NCI-H2029 treated with DMSO at 0.1 percent for 48 hours (cell line): Measurements from ENCODE around the gene LYST.
"Not testable (repeated sequence)": the region's sequence is repeated elsewhere in the genome, so short reads cannot be mapped to it uniquely, and the experiment has no call there.

Source experiments
- DNase-seq: peaks from one replicate; lab custom pipeline; 2025; lab: John Stamatoyannopoulos, UW

The LYST gene

DNA sequence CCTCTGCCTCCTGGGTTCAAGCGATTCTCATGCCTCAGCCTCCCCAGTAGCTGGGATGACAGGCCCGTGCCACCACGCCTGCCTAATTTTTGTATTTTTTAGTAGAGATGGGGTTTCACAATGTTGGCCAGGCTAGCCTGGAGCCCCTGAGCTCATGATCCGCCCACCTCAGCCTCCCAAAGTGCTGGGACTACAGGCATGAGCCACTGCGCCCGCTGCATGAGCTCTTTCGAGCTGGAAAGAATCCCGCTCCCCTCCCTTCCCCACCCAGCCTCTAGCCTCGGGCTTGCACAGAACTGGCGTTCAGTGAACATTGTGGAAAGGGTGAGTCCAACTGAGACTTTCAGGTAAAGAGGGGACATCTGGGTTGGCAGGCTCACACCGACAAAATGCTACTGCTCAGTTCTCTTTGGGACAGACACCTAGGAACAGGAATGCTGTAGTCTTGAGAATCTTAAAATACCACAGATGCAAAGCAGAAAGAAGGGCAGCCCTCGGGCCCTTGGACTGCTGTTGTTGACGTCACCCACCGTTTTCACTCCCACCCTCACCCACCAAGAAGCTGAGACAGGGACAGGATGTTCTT lies 207.4 kb downstream of the LYST start:
- no peak for DNase-seq

DNA sequence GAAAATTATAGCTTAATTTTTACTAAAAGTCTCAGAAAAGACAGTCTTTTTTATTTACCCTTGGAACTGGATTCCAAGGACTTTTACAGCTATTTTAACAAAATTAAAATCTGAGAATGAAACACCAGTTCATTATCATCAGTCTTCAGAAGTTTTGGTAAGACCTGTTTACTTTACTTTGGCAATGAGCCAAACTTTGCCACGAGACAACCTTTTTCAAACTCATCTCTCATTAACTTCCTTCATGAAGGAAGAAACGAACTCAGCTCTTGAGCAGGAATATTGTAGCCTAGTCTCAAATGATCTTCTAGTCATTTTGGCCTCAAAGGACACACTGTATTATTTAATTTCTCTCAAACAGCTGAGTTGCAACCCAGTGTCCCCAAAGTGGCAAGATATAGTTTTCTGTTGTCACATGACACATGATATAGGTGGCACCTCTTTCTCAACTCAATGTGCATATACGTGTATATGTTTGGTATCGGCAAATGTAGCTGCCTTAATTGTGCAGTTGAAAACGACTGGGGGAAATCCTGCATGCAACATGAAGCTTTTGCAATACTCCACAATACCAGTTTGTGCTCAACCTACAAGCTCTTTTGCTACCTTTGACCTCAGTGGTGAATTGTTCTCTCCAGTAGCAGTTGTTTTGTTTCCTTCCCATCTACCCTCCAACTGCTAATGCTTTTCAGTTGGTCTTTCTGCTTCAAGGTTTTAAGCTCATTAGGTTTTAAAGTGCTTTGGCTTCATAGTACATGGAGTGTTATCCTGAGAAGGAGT lies 208.8 kb downstream of the LYST start:
- peak; percentile 7 for DNase-seq

DNA sequence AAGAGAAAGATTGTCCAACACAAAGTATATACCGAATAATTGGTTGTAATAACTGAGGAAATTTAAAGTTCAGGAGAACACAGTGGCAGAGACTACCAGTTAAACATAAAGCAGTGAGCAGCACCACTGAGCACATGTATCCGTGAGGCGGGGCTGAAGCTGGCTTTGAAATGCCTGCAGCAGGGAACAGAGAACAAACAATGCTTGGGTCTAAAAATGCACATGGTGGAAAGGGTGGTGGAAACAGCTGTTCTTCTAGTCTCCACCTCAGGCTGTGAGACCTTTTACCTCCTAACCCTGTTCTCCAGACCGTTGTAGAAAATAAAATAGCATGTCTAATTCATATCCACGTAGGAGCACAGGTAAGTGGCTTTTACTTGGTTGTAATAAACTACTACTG lies 209.4 kb downstream of the LYST start:
- no peak for DNase-seq

DNA sequence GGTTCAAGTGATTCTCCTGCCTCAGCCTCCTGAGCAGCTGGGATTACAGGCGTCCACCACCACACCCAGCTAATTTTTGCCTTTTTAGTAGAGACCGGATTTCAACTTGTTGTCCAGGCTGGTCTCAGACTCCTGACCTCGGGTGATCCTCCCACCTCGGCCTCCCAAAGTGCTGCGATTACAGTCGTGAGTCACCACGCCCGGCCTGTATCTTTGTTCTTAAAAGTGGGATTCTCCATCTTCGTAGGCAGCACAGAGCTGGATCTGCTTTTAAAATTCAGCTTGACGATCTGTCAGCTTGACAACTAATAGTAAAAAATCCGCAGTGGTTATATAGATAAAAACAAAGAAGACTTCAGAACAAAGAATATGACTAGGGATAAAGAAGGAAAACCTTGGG lies 214.3 kb downstream of the LYST start:
- DNase-seq, result no peak

- DNase-seq, result no peak
Observed at GRCh38 chr1:235651170-235651806, 215.4 kb downstream of the LYST start.

DNA sequence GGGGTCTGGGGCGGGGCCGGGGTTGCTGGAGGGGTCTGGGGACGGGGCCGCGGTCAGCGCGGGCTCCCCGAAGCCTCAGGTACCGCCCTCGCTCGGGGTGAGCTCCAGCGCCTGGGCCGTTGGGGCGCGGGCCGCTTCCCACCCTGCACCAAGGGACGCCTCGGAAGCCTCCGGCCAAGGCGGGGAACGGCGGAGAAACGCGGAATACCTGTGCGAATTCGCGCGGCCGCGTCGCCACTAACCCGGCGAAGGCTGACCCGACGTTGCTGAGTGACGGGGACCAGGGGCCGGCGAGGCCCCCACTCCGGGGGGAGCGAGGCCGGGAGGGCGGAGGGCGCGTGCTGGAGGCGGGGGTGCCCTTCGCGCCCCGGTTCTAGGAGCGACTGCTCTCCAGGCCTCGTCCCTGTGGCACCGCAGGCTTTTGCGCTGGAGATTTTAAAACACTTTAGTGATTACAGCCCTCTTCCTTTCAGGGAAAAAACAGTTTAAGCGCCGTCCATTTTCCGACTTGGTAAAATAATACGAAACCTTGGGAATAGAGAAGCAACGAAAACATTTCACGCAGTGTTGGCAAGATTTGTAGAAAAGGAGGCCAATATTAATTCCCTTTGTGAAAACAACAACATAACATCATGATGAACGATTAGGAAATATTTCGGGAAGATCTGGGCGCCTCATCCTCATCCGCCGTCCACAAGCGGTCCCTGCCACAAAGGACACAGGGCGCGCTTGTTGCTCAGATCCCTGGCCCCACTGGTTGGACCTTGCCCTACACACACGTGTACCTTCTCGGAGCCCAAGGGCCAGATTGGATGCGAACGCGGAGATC lies 216.2 kb downstream of the LYST start:
- no peak for DNase-seq

DNA sequence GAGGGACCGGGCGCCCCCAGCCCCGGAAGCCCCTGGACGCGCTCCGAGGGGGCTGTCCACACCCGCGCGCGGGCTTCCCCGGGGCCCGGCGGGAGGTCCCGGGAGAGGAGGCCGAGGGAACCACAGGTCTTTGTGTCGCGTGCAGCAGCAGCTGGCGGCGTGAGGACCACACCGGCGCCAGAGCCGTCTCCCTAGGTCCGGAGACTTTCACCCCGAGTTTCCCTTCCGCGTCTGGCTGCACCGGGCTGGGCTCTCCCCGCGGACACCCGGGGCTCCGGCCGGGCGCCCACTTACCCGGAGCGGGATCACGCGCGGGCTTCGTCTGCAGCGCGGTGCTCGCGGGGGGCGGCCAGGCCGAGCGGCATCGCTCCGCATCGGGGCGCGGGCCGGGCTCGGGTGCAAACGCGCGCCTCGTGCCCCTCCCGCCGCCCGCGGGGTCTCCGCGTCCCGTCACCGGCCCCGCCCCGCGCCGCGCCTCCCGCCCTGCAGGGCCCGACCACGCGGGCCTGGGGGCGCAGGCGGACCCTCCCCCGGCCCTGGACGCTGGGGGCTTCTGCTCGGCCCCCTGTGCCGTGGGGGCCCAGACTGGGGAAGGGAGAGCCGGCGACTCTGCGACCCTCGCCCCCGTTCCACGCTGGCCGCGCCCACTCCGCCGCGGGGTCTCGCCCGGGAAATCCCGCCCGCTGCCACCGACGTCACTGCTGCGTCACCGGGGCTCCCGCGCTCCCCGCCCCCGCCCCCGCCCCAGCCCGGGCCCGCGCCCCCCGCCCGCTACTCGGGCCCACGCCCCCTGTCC lies 217.1 kb downstream of the LYST start, which contains the start of gene GNG4:
Gene GNG4, minus strand, starts transcription at position 417 of the 796 bp plus-strand sequence. CDS start 65,946 bp downstream, outside the sequence.
- no peak for DNase-seq

DNA sequence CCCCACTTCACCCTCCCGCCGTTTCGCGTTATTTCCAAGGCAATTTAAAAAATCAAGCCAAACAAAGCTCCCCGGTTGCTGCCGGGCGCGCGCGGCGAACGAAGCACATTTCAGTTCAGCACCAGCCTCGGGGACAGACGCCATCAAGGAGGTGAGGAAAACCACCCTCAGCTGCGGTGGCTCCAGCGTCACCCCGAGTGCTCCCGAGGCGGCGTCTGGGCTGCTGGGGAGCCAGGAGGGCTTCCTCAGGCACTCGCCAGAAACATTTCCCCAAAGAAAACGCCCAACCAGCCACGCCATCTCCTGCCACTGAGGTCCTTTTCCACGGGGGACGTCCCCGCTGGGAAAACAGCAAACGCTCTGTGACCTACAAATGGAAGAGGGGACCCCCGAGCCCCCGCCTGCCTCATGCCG lies 217.7 kb downstream of the LYST start:
- no peak for DNase-seq

GRCh38 chr1:235648407-235648907 lies 218.2 kb downstream of the LYST start:
- peak; percentile 65 for DNase-seq

GRCh38 chr1:235647537-235647936 lies 219.2 kb downstream of the LYST start:
- DNase-seq, result not testable (repeated sequence)

- DNase-seq, result peak; percentile 61
Observed at GRCh38 chr1:235646463-235646862, 220.2 kb downstream of the LYST start.

GRCh38 chr1:235644693-235645305 lies 221.9 kb downstream of the LYST start:
- no peak for DNase-seq

DNA sequence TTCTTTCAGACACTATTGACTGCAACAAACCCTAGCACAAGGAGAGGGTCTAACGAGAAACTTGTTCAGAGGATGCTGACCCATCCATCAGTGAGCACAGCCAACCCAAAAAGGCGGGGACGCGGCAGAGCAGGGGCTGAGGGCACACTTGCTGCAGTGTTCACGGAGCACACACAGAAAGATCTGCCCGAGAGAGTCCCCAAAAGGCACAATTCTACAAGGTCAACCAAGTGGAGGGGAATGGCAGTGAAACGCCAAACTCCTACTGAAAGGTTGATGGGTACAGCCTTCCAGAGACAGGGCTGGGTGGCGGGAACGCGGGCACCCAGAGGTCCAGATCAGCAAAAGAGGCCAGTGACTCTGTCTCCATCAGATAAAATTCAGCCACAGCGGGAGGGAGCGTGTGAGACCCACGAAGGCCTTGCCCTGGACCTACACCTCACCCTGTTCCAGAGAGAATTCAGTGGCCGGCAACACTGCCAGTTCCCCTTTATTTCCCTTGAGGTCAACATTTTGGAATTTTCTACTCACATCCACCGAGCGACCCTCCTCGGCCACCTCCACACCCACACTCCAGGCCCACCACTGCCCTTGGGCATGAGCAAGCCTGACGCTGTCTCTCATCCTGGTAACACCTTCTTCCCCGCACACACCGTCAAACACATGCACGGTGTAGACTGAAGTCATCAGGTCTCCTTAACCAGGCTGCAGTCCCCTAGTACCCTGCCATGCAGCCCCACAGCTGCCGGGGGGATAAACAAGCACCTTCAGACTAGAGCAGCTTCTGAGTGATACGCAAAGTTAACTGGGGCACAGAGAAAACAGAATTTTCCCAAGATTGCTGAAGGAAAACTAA lies 222.6 kb downstream of the LYST start:
- DNase-seq, result no peak

- no peak for DNase-seq
Observed at GRCh38 chr1:235642943-235643371, 223.7 kb downstream of the LYST start.

DNA sequence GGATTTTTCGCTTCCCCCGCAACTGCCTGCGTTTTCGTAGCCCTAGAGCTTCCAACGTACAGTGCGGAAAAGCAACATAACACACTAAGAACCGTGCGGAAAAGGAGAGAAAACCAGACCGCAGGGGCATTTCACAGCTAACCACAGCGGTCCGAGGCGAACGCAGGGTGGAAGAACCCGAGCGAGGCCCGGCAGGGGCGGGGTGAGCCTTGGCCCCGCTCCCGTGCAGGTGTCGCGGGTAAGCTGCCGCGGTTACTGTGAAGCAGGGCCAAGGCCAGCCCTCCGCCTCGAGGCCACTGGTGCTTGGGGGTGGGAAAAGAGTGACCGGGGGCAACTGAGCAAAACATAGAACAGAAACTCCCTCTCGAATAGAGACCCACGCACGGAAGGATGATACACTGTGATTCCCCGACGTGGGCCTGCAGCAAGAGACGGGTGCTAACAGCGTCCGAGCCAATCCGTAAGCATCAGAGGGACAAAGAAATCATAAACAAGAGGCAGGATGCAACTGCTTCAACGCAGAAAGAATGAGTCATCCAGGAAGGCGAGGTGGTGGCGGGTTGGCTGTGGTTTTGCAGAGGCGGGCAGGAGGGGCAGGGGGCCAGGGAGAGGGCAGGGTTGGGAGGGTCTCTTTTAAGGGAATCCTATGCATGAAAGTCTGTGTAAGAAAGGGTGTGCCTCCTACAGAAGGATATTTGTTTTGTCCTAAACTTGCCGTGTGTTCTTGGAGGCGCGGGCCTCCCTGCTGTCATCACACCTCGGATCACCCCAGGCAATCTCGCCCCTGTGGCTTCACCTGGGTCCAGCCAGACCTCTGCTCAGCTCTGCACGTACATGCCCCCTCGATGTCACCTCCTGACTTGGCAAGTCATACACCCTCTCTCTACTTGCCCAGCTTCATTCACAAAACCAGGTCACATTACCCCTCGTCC lies 224.4 kb downstream of the LYST start:
- DNase-seq, result peak; percentile 73

- DNase-seq, result no peak
Observed at GRCh38 chr1:235640580-235640979, 226.1 kb downstream of the LYST start.

- no peak for DNase-seq
Observed at GRCh38 chr1:235639226-235640205, 227.2 kb downstream of the LYST start.
